HG02798 (cell line): Measurements from ENCODE around the gene KLHDC8B.
"Not testable (repeated sequence)": the region's sequence is repeated elsewhere in the genome, so short reads cannot be mapped to it uniquely, and the experiment has no call there.

ENCODE experiments used
- ATAC-seq: cut with Tn5 transposase; IDR thresholded peaks from one replicate; pipeline ENCODE4 v1.9.1; 2021; ENCODE audit warnings: mild to moderate bottlenecking; ENCODE audit not compliant: unreplicated experiment, poor library complexity

KLHDC8B gene

GRCh38 chr3:49180116-49180515 lies 8.7 kb downstream of the KLHDC8B start:
- ATAC-seq = no peak

GRCh38 chr3:49181351-49181750 lies 10.0 kb downstream of the KLHDC8B start:
- ATAC-seq = no peak

- no peak for ATAC-seq
These were observed 11.3 kb downstream of the KLHDC8B start for GRCh38 chr3:49182682-49183081.

- no peak for ATAC-seq
These were observed 12.5 kb downstream of the KLHDC8B start for GRCh38 chr3:49183873-49184272.

GRCh38 chr3:49191741-49192140 lies 20.3 kb downstream of the KLHDC8B start:
- no peak for ATAC-seq

- ATAC-seq = no peak
These were observed 26.8 kb downstream of the KLHDC8B start for GRCh38 chr3:49198161-49198560.

- no peak for ATAC-seq
These were observed 27.3 kb downstream of the KLHDC8B start for GRCh38 chr3:49198611-49199230.

GRCh38 chr3:49199239-49199899 lies 28.0 kb downstream of the KLHDC8B start:
- ATAC-seq = no peak

GRCh38 chr3:49199900-49200281 lies 28.5 kb downstream of the KLHDC8B start:
- ATAC-seq = no peak

- no peak for ATAC-seq
These were observed 42.1 kb downstream of the KLHDC8B start for GRCh38 chr3:49213541-49213943.

- no peak for ATAC-seq
These were observed 42.6 kb downstream of the KLHDC8B start for GRCh38 chr3:49213998-49214397.

- ATAC-seq = not testable (repeated sequence)
These were observed 45.3 kb downstream of the KLHDC8B start for GRCh38 chr3:49216687-49217086.

- ATAC-seq = not testable (repeated sequence)
These were observed 45.7 kb downstream of the KLHDC8B start for GRCh38 chr3:49217108-49217507.

GRCh38 chr3:49217688-49218470 lies 46.5 kb downstream of the KLHDC8B start:
- no peak for ATAC-seq

- not testable (repeated sequence) for ATAC-seq
These were observed 47.1 kb downstream of the KLHDC8B start for GRCh38 chr3:49218471-49218989.

- no peak for ATAC-seq
These were observed 47.7 kb downstream of the KLHDC8B start for GRCh38 chr3:49219132-49219531.

- ATAC-seq = not testable (repeated sequence)
These were observed 49.7 kb downstream of the KLHDC8B start for GRCh38 chr3:49220985-49221563.

- ATAC-seq = no peak
These were observed 50.6 kb downstream of the KLHDC8B start for GRCh38 chr3:49222002-49222401.
